Endothelial cell of umbilical vein (primary cell): ENCODE measurements around the gene PEBP1.

Source experiments
- CTCF ChIP-seq, 2 donors: IDR thresholded peaks; 1 replicate in 1 of 2; 2 replicates in 1 of 2; pipeline ENCODE4 v1.5.1; 2011; ENCODE audit warnings: low read length in 2 of 2, mild to moderate bottlenecking in 2 of 2, moderate library complexity in 2 of 2, control low read depth in 1 of 2, inconsistent platforms in 1 of 2, low read depth in 1 of 2; ENCODE audit not compliant: insufficient read depth in 1 of 2; ENCODE audit errors: extremely low read depth in 1 of 2
- EZH2 ChIP-seq: IDR thresholded peaks from 2 replicates; pipeline ENCODE4 v1.6.1; 2012; ENCODE audit warnings: borderline replicate concordance, low read depth, mild to moderate bottlenecking, moderate library complexity, low read length, inconsistent platforms; ENCODE audit not compliant: severe bottlenecking

GRCh38 chr12:118107011-118107410 is 28.9 kb upstream of the PEBP1 start:
- TF ChIP-seq EZH2 = no peak
- no peak for TF ChIP-seq CTCF (IDR thresholded peaks at IDR 0.05; ENCODE audit: extremely low read depth in 1 of 2, insufficient read depth in 1 of 2, low read depth in 1 of 2, low read length in 2 of 2)
